ENCODE data around the gene TRERF1.
A peak's percentile ranks its signal among the peaks of the same experiment; 100 is the strongest.
"Not testable (repeated sequence)": the region's sequence is repeated elsewhere in the genome, so short reads cannot be mapped to it uniquely, and the experiment has no call there.

TRERF1 gene

GRCh38 chr6:42212442-42212841, 239.3 kb downstream of the TRERF1 start:
- no peak for DNase-seq
- TF ChIP-seq POLR2A (IDR thresholded peaks at IDR 0.05; ENCODE audit: low read length): no peak
- TF ChIP-seq GATA1 (IDR thresholded peaks at IDR 0.05; ENCODE audit: low read depth, low read length): no peak

- no peak for TF ChIP-seq POLR2A (IDR thresholded peaks at IDR 0.05; ENCODE audit: low read length)
- TF ChIP-seq GATA1 (IDR thresholded peaks at IDR 0.05; ENCODE audit: low read depth, low read length): no peak
- no peak for DNase-seq
Measured at GRCh38 chr6:42211726-42212125, 240.0 kb downstream of the TRERF1 start.

- TF ChIP-seq GATA1 (IDR thresholded peaks at IDR 0.05; ENCODE audit: low read depth, low read length): no peak
- TF ChIP-seq POLR2A (IDR thresholded peaks at IDR 0.05; ENCODE audit: low read length): no peak
- DNase-seq: no peak
Measured at GRCh38 chr6:42210551-42210950, 241.2 kb downstream of the TRERF1 start.

- DNase-seq: not testable (repeated sequence)
Measured at GRCh38 chr6:42207559-42207958, 244.2 kb downstream of the TRERF1 start.

- no peak for DNase-seq
- no peak for TF ChIP-seq POLR2A (IDR thresholded peaks at IDR 0.05; ENCODE audit: low read length)
- TF ChIP-seq GATA1 (IDR thresholded peaks at IDR 0.05; ENCODE audit: low read depth, low read length): no peak
Measured at GRCh38 chr6:42204768-42205282, 246.9 kb downstream of the TRERF1 start.

GRCh38 chr6:42203183-42203582, 248.5 kb downstream of the TRERF1 start:
- no peak for TF ChIP-seq GATA1 (IDR thresholded peaks at IDR 0.05; ENCODE audit: low read depth, low read length)
- no peak for TF ChIP-seq POLR2A (IDR thresholded peaks at IDR 0.05; ENCODE audit: low read length)
- DNase-seq: no peak

GRCh38 chr6:42202131-42202915, 249.4 kb downstream of the TRERF1 start:
- not testable (repeated sequence) for DNase-seq

GRCh38 chr6:42201382-42201781, 250.3 kb downstream of the TRERF1 start:
- DNase-seq: no peak
- TF ChIP-seq GATA1 (IDR thresholded peaks at IDR 0.05; ENCODE audit: low read depth, low read length) (no peak), POLR2A (IDR thresholded peaks at IDR 0.05; ENCODE audit: low read length) (no peak)

GRCh38 chr6:42200035-42200434, 251.7 kb downstream of the TRERF1 start:
- no peak for TF ChIP-seq POLR2A (IDR thresholded peaks at IDR 0.05; ENCODE audit: low read length)
- TF ChIP-seq GATA1 (IDR thresholded peaks at IDR 0.05; ENCODE audit: low read depth, low read length): no peak
- no peak for DNase-seq

GRCh38 chr6:42199106-42199981, 252.4 kb downstream of the TRERF1 start:
- DNase-seq: peak; percentile 75 to 91
- TF ChIP-seq GATA1 (IDR thresholded peaks at IDR 0.05; ENCODE audit: low read depth, low read length) (no peak), POLR2A (IDR thresholded peaks at IDR 0.05; ENCODE audit: low read length) (peak; percentile 35)

- TF ChIP-seq POLR2A (IDR thresholded peaks at IDR 0.05; ENCODE audit: low read length): peak; percentile 49
- no peak for TF ChIP-seq GATA1 (IDR thresholded peaks at IDR 0.05; ENCODE audit: low read depth, low read length)
- peak; percentile 82 to 95 for DNase-seq
Measured at GRCh38 chr6:42197555-42198362, 254.0 kb downstream of the TRERF1 start.

- no peak for TF ChIP-seq POLR2A (IDR thresholded peaks at IDR 0.05; ENCODE audit: low read length)
- no peak for TF ChIP-seq GATA1 (IDR thresholded peaks at IDR 0.05; ENCODE audit: low read depth, low read length)
- peak; percentile 19 to 21 for DNase-seq
Measured at GRCh38 chr6:42195415-42195814, 256.3 kb downstream of the TRERF1 start.

- DNase-seq: no peak
- no peak for TF ChIP-seq POLR2A (IDR thresholded peaks at IDR 0.05; ENCODE audit: low read length)
- TF ChIP-seq GATA1 (IDR thresholded peaks at IDR 0.05; ENCODE audit: low read depth, low read length): no peak
Measured at GRCh38 chr6:42194056-42194455, 257.7 kb downstream of the TRERF1 start.

- TF ChIP-seq POLR2A (IDR thresholded peaks at IDR 0.05; ENCODE audit: low read length): no peak
- TF ChIP-seq GATA1 (IDR thresholded peaks at IDR 0.05; ENCODE audit: low read depth, low read length): no peak
Measured at GRCh38 chr6:42193491-42193894, 258.2 kb downstream of the TRERF1 start.

GRCh38 chr6:42192385-42192784, 259.3 kb downstream of the TRERF1 start:
- DNase-seq: not testable (repeated sequence)

More at GRCh38 chr6:42193491-42193894, 258.2 kb downstream of the TRERF1 start:
- DNase-seq: no peak
